HEK293 (cell line): ENCODE measurements around the gene SLC6A1.

Experiments
- CTCF ChIA-PET: fragments of 350-600 bp; formaldehyde crosslinking; extraction: SDS; loops from one replicate; lab custom pipeline; 2021; ENCODE audit warnings: antibody characterized with exemption; lab: Yijun Ruan, JAX
- POLR2A ChIA-PET: fragments of 300-600 bp; formaldehyde crosslinking; extraction: SDS; loops from one replicate; lab custom pipeline; 2020; ENCODE audit warnings: antibody characterized with exemption, inconsistent platforms; lab: Yijun Ruan, JAX
- H3K27ac ChIP-seq: fragments of 200-500 bp; sonication (Bioruptor generic); 2 replicates; pipeline ENCODE4 v1.5.1; 2014; ENCODE audit warnings: low read depth, low read length, control low read depth, inconsistent platforms; ENCODE audit errors: extremely low read depth
- H3K36me3 ChIP-seq, 2 experiments: fragments of 200-500 bp in 1 of 2; sonication (Bioruptor generic) in 1 of 2; 1 replicate in 1 of 2; 2 replicates in 1 of 2; pipeline ENCODE4 v1.5.1; 2014 to 2017; ENCODE audit warnings: inconsistent platforms in 2 of 2, low read length in 2 of 2; ENCODE audit not compliant: control insufficient read depth in 2 of 2, insufficient read depth in 1 of 2
- H3K4me1 ChIP-seq: fragments of 200-500 bp; sonication (Bioruptor generic); 2 replicates; pipeline ENCODE4 v1.5.1; 2014; ENCODE audit warnings: mild to moderate bottlenecking, low read length, inconsistent platforms; ENCODE audit not compliant: control insufficient read depth, insufficient read depth
- H3K4me3 ChIP-seq: 2 replicates; pipeline ENCODE4 v1.5.1; 2011; ENCODE audit warnings: low read depth, mild to moderate bottlenecking, control low read depth, low read length, moderate library complexity
- H3K9me3 ChIP-seq: fragments of 200-500 bp; sonication (Bioruptor generic); 2 replicates; pipeline ENCODE4 v1.5.1; 2014; ENCODE audit warnings: low read depth, low read length, inconsistent platforms; ENCODE audit not compliant: control insufficient read depth, insufficient read depth
- KLF1 ChIP-seq: fragments of 450-650 bp; formaldehyde crosslinking; IDR thresholded peaks from 2 replicates; pipeline ENCODE4 v1.5.1; 2016; ENCODE audit warnings: missing biosample characterization, missing genetic modification characterization
- MZF1 ChIP-seq: fragments of 450-650 bp; formaldehyde crosslinking; IDR thresholded peaks from 2 replicates; pipeline ENCODE4 v1.5.1; 2017; ENCODE audit warnings: missing biosample characterization, missing genetic modification characterization, borderline replicate concordance
- SALL2 ChIP-seq: fragments of 450-650 bp; formaldehyde crosslinking; IDR thresholded peaks from 2 replicates; pipeline ENCODE4 v1.5.0; 2017; ENCODE audit warnings: missing biosample characterization, mild to moderate bottlenecking, missing genetic modification characterization, borderline replicate concordance
- SP3 ChIP-seq: fragments of 450-650 bp; formaldehyde crosslinking; IDR thresholded peaks from 2 replicates; pipeline ENCODE4 v1.5.1; 2016; ENCODE audit warnings: missing biosample characterization, missing genetic modification characterization
- ZBTB7A ChIP-seq: fragments of 450-650 bp; formaldehyde crosslinking; IDR thresholded peaks from 2 replicates; pipeline ENCODE4 v1.5.1; 2016; ENCODE audit warnings: low read depth, missing biosample characterization, missing genetic modification characterization
- ZNF501 ChIP-seq: fragments of 450-650 bp; formaldehyde crosslinking; IDR thresholded peaks from 2 replicates; pipeline ENCODE4 v1.5.1; 2016; ENCODE audit warnings: missing biosample characterization, missing genetic modification characterization
- ZNF530 ChIP-seq: fragments of 450-650 bp; formaldehyde crosslinking; IDR thresholded peaks from 2 replicates; pipeline ENCODE4 v1.5.1; 2016; ENCODE audit warnings: low read depth, missing biosample characterization, missing genetic modification characterization
- ZNF707 ChIP-seq: fragments of 450-650 bp; formaldehyde crosslinking; IDR thresholded peaks from 2 replicates; pipeline ENCODE4 v1.5.1; 2016; ENCODE audit warnings: missing biosample characterization, missing genetic modification characterization
- ZNF777 ChIP-seq: fragments of 450-650 bp; formaldehyde crosslinking; IDR thresholded peaks from 2 replicates; pipeline ENCODE4 v1.5.1; 2017; ENCODE audit warnings: missing biosample characterization, missing genetic modification characterization, borderline replicate concordance
- TF ChIP-seq, protein P1 (sequence below): fragments of 450-650 bp; formaldehyde crosslinking; IDR thresholded peaks from 2 replicates; pipeline ENCODE4 v1.5.1; 2016; ENCODE audit warnings: missing biosample characterization, missing genetic modification characterization
- TF ChIP-seq, protein P2 (sequence below): fragments of 450-650 bp; formaldehyde crosslinking; IDR thresholded peaks from 2 replicates; pipeline ENCODE4 v1.5.1; 2016; ENCODE audit warnings: missing biosample characterization, missing genetic modification characterization
- TF ChIP-seq, protein P3 (sequence below): fragments of 450-650 bp; formaldehyde crosslinking; IDR thresholded peaks from 2 replicates; pipeline ENCODE4 v1.5.1; 2016; ENCODE audit warnings: missing biosample characterization, missing genetic modification characterization
- TF ChIP-seq, protein P4 (sequence below): fragments of 450-650 bp; formaldehyde crosslinking; IDR thresholded peaks from 2 replicates; pipeline ENCODE4 v1.5.1; 2016; ENCODE audit warnings: missing biosample characterization, missing genetic modification characterization
- TF ChIP-seq, protein P5 (sequence below): fragments of 450-650 bp; formaldehyde crosslinking; IDR thresholded peaks from 2 replicates; pipeline ENCODE4 v1.5.1; 2016; ENCODE audit warnings: missing biosample characterization, missing genetic modification characterization

Gene SLC6A1

DNA sequence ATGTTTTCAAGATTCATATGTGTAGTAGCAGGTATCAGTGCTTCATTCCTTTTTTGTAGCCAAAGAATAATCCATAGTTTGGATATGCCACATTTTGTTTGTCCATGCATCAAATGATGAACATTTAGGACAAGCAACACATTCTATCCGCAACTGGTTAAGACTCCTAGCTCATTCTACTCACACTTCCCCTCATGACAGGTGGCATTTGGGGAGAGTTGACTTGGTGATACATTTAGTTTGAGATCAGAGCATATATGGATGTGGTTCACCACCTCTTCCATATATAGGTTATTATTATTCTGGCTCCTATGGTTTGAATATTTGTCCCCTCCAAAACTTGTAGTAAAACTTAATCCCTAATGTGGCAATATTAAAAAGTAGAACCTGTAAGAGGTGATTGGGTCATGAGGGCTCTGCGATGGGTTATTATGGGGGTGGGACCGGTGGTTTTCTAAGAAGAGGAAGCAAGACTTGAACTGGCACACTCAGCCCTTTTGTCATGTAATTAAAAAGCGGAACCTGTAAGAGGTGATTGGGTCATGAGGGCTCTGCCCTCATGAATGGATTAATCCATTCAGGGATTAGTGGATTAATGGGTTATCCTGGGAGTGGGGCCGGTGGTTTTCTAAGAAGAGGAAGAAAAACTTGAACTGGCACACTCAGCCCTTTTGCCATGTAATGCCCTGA lies 86.4 kb downstream of the SLC6A1 start:
- Histone ChIP-seq H3K4me3 (no peak overlapping the region), H3K36me3 (no peaks in the 10 kb centered on the region), H3K4me1 (no peaks in the 10 kb centered on the region), H3K27ac (no peak overlapping the region), H3K9me3 (no peaks in the 10 kb centered on the region)
- ChIA-PET POLR2A (no interaction called here), CTCF (no interaction called here)
- TF ChIP-seq SALL2 (tag by site-specific recombination) (no peak), ZBTB7A (tag by site-specific recombination) (no peak), ZNF501 (tag by site-specific recombination) (no peak), ZNF777 (no peak), ZNF530 (tag by site-specific recombination) (no peak)
- TF ChIP-seq, protein P1, sequence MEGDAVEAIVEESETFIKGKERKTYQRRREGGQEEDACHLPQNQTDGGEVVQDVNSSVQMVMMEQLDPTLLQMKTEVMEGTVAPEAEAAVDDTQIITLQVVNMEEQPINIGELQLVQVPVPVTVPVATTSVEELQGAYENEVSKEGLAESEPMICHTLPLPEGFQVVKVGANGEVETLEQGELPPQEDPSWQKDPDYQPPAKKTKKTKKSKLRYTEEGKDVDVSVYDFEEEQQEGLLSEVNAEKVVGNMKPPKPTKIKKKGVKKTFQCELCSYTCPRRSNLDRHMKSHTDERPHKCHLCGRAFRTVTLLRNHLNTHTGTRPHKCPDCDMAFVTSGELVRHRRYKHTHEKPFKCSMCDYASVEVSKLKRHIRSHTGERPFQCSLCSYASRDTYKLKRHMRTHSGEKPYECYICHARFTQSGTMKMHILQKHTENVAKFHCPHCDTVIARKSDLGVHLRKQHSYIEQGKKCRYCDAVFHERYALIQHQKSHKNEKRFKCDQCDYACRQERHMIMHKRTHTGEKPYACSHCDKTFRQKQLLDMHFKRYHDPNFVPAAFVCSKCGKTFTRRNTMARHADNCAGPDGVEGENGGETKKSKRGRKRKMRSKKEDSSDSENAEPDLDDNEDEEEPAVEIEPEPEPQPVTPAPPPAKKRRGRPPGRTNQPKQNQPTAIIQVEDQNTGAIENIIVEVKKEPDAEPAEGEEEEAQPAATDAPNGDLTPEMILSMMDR (tag by site-specific recombination): no peak

DNA sequence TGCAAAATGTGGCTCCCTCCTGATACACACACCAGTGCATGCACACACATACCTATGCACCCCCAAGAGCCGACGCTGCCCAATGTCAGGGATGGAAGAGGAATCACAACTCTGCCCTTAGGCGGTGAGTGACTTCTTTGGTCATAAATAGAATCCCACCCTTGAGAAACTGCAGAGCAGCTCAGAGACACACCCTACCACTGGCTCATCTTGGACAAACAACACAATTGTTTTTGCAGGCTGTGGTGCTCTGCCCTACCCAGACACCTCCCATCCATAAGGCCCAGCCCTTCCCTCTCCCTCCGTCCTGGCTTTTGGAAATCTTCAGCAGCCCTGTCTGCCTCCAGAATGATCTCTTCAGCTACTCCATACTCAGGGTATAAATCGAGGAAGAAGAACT lies 87.9 kb downstream of the SLC6A1 start:
- TF ChIP-seq MZF1 (tag by site-specific recombination): no peak
- TF ChIP-seq, protein P2, sequence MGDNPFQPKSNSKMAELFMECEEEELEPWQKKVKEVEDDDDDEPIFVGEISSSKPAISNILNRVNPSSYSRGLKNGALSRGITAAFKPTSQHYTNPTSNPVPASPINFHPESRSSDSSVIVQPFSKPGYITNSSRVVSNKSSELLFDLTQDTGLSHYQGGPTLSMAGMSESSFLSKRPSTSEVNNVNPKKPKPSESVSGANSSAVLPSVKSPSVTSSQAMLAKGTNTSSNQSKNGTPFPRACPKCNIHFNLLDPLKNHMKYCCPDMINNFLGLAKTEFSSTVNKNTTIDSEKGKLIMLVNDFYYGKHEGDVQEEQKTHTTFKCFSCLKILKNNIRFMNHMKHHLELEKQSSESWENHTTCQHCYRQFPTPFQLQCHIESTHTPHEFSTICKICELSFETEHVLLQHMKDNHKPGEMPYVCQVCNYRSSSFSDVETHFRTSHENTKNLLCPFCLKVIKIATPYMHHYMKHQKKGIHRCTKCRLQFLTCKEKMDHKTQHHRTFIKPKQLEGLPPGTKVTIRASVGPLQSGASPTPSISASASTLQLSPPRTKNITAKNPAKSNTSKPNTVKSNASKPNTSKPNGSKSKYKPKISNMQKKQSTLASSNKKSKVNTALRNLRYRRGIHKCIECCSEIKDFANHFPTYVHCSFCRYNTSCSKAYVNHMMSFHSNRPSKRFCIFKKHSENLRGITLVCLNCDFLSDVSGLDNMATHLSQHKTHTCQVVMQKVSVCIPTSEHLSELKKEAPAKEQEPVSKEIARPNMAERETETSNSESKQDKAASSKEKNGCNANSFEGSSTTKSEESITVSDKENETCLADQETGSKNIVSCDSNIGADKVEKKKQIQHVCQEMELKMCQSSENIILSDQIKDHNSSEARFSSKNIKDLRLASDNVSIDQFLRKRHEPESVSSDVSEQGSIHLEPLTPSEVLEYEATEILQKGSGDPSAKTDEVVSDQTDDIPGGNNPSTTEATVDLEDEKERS (tag by site-specific recombination): no peak
- TF ChIP-seq KLF1 (tag by site-specific recombination): peak; percentile 51; the same call in 1 of the 2 replicates
- TF ChIP-seq, protein P3, sequence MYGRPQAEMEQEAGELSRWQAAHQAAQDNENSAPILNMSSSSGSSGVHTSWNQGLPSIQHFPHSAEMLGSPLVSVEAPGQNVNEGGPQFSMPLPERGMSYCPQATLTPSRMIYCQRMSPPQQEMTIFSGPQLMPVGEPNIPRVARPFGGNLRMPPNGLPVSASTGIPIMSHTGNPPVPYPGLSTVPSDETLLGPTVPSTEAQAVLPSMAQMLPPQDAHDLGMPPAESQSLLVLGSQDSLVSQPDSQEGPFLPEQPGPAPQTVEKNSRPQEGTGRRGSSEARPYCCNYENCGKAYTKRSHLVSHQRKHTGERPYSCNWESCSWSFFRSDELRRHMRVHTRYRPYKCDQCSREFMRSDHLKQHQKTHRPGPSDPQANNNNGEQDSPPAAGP (tag by site-specific recombination): 0 out of 2 replicates have a peak, but pooled peaks have one; percentile 48
- no peak for TF ChIP-seq SP3 (tag by site-specific recombination)
- TF ChIP-seq, protein P4, sequence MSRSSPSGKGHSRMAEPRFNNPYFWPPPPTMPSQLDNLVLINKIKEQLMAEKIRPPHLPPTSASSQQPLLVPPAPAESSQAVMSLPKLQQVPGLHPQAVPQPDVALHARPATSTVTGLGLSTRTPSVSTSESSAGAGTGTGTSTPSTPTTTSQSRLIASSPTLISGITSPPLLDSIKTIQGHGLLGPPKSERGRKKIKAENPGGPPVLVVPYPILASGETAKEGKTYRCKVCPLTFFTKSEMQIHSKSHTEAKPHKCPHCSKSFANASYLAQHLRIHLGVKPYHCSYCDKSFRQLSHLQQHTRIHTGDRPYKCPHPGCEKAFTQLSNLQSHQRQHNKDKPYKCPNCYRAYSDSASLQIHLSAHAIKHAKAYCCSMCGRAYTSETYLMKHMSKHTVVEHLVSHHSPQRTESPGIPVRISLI (tag by site-specific recombination): no peak
- no peak for TF ChIP-seq ZNF707
- TF ChIP-seq, protein P5, sequence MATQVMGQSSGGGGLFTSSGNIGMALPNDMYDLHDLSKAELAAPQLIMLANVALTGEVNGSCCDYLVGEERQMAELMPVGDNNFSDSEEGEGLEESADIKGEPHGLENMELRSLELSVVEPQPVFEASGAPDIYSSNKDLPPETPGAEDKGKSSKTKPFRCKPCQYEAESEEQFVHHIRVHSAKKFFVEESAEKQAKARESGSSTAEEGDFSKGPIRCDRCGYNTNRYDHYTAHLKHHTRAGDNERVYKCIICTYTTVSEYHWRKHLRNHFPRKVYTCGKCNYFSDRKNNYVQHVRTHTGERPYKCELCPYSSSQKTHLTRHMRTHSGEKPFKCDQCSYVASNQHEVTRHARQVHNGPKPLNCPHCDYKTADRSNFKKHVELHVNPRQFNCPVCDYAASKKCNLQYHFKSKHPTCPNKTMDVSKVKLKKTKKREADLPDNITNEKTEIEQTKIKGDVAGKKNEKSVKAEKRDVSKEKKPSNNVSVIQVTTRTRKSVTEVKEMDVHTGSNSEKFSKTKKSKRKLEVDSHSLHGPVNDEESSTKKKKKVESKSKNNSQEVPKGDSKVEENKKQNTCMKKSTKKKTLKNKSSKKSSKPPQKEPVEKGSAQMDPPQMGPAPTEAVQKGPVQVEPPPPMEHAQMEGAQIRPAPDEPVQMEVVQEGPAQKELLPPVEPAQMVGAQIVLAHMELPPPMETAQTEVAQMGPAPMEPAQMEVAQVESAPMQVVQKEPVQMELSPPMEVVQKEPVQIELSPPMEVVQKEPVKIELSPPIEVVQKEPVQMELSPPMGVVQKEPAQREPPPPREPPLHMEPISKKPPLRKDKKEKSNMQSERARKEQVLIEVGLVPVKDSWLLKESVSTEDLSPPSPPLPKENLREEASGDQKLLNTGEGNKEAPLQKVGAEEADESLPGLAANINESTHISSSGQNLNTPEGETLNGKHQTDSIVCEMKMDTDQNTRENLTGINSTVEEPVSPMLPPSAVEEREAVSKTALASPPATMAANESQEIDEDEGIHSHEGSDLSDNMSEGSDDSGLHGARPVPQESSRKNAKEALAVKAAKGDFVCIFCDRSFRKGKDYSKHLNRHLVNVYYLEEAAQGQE (tag by site-specific recombination): no peak
- TF ChIP-seq, all 188 proteins: peak for 2

More for the DNA sequence above, 87.9 kb downstream of the SLC6A1 start:
- POLR2A ChIA-PET: no interaction called here
- Histone ChIP-seq H3K4me1 (no peaks in the 10 kb centered on the region), H3K27ac (no peak overlapping the region), H3K4me3 (no peak overlapping the region), H3K9me3 (no peaks in the 10 kb centered on the region), H3K36me3 (no peaks in the 10 kb centered on the region)
- CTCF ChIA-PET: no interaction called here
